NK-92 (cell line): Measurements from ENCODE around the gene DCDC2C.
"Not testable (repeated sequence)": the region's sequence is repeated elsewhere in the genome, so short reads cannot be mapped to it uniquely, and the experiment has no call there.

ENCODE experiments used
- DNase-seq: peaks from one replicate; lab custom pipeline; 2025; ENCODE audit not compliant: unreplicated experiment; lab: John Stamatoyannopoulos, UW

DCDC2C gene, protein sequence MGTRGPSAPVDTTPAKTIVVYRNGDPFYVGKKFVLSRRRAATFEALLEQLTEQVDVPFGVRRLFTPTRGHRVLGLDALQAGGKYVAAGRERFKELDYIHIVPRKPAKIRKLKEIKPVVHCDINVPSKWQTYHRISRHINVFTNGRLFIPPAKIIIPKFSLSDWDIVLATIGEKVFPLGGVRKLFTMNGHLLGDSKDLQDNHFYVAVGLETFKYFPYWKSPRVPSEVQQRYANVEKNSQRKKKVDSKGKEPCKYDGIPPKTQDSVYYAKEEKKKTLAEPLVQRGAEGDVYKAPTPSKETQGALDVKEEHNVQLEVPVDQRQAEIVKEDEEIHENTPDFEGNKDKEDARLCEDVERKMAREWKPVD

GRCh38 chr2:3703236-3703756, at the start of gene DCDC2C:
Gene DCDC2C (plus strand): TSS chr2:3703575. CDS start chr2:3703752, 177 bp downstream.
- no peak for DNase-seq

GRCh38 chr2:3654011-3654410, 49.4 kb upstream of the DCDC2C start:
- no peak for DNase-seq

DNA sequence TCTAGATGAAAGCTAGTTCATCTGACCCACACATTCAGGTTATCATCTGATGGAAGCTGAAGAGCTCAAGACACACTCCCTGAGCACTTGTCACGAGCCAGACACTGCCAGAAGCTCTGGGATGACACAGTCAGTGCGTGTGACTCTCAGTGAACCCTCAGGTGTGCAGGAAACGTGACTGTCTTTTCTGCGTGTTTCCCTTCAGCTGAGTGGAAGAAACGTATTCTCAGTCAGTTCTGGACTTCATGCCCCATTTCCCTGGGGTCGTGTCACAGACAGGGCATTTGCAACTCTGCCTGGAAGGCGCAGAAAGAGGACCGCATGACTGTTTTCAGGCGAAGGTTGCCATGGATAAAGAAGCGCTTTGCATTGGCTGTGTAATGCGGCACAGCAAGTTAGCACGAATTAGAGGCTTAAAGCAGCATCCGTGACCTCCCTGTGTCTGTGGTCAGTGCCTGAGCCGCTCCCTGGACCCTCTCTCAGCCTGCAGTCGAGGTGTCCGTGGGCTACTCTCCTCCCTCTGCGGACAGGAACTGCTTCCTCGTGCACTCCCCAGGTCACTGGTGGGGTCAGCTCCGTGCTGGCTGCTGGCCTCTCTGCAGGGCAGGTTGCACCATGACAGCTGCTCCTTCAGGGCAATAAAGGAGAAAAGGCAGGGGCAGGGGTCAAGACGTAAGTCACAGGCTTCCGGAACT, 48.7 kb upstream of the DCDC2C start:
- no peak for DNase-seq

GRCh38 chr2:3655871-3656761, 47.3 kb upstream of the DCDC2C start:
- no peak for DNase-seq

- DNase-seq = no peak
Measured at GRCh38 chr2:3656762-3657721, 46.3 kb upstream of the DCDC2C start.

- no peak for DNase-seq
Measured at GRCh38 chr2:3657881-3658280, 45.5 kb upstream of the DCDC2C start, which contains the start of gene ALLC. Gene ALLC (plus strand): TSS chr2:3658200. CDS start chr2:3671158, 12,958 bp downstream.

DNA sequence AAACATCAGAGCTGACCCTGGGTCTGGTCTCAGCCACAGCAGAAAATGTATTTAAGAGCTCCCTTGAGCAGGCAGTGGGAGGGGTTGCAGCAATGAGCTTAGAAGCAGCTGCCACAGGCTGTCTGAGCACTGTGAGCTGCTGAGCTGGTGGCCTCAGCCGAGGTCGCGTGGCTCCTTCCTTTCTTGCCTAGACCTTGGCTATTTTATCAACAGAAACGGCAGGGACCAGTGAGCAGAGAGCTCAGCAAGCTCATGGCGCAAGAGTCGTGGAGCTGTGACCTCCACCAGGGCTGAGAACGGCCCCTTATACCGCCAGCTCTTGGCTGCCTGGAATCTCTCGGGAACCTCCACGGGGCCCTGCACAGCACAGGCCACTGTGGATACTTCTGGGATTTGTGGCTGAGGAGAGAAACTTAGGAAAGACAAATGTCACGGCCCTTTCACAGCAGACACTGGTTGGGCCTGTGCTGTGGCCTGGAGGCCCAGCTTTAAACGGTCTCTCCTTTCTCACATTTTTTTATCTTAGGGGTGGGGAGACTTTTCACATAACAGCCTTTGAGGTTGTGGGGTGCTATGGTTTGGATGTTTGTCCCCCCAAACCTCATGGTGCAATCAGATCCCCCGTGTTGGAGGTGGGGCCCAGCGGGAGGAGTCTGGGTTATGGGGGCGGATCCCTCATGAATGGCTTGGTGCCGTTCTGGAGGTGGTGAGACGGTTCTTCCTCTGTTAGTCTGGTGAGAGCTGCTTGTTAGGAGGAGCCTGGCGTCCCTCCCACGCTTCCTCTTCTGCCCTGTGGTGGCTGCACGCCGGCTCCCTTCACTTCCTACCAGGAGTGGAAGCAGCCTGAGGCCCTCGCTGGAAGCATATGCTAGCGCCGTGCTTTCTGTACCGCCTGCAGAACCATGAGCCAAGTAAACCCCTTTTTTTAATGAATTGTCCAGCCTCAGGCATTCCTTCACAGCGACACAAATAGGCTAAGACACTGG, 43.6 kb upstream of the DCDC2C start:
- no peak for DNase-seq

DNA sequence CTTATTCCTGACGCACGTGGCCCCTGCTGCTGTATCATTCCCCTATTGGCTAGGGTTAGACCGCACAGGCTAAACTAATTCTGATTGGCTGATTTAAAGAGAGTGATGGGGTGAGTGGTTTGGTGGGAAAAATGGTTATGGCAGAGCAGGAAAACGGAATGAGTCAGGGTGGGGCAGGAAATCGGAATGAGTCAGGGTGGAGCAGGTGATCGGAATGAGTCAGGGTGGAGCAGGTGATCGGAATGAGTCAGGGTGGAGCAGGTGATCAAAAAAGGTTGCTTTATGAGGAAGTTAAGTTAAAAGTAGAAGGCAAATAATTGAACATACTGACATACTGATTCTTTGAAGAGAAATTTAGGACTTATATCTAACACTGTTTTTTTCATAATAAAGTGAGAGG, 42.7 kb upstream of the DCDC2C start:
- not testable (repeated sequence) for DNase-seq

GRCh38 chr2:3661149-3661660, 42.2 kb upstream of the DCDC2C start:
- no peak for DNase-seq

- DNase-seq = no peak
Measured at GRCh38 chr2:3662239-3662638, 41.1 kb upstream of the DCDC2C start.

DNA sequence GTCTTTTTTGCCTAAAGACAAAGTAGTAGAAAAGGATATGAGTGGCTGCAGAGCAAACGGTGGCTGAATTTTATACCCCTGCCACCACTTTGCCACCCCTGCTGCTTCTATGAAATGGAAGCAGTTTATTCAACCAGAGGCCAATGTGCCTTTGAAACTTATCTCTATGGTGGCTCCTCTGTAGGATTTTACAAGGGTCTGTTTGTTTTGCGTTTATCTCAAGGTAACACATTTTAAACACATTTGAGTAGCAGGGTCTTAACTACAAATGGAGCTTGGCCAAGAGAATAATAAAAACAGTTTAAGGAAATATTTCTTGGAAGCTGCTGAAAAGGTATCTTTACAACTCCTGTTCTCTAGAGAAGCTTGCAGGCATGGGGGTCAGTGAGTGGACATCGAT, 39.3 kb upstream of the DCDC2C start:
- DNase-seq = no peak

- no peak for DNase-seq
Measured at GRCh38 chr2:3664925-3665324, 38.5 kb upstream of the DCDC2C start.

GRCh38 chr2:3665886-3666612, 37.3 kb upstream of the DCDC2C start:
- DNase-seq = no peak

- no peak for DNase-seq
Measured at GRCh38 chr2:3666613-3666975, 36.8 kb upstream of the DCDC2C start.

- DNase-seq = no peak
Measured at GRCh38 chr2:3667151-3667631, 36.2 kb upstream of the DCDC2C start.

- DNase-seq = no peak
Measured at GRCh38 chr2:3669656-3670055, 33.7 kb upstream of the DCDC2C start.

DNA sequence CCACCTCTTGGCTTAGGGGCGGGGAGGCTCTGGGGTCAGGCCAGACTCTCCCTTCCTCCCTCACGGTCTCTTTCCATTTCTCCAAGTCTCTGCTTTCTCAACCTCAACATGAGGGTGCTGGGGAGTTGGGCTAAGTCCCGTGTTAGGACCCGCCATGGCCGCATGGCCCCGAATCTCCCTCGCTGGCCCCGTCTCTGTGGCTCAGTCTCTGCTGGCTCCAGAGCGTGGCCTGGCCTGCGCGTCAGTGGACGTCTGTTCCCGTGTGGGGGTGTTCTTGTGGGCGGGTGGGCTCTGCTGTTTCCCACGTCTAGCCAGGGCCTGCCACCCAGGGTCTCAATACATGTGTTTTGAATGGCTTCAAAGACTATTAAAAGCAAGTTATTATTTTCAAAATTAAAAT, 33.0 kb upstream of the DCDC2C start:
- no peak for DNase-seq

GRCh38 chr2:3670941-3671340, 32.4 kb upstream of the DCDC2C start:
- no peak for DNase-seq
